ENCODE results near the gene NFIX. TPM values are rescaled to one million over a fixed set of nuclear protein-coding genes. Genes with fewer than 3 reads are reported as not detected.

NFIX gene
- total and polyA plus RNA-seq, 2 donors (not counting 1 experiment from before 2014, with no cell fraction given) = 0.69 to 5.6 TPM

- Histone ChIP-seq H3K36me3 (replicated peaks in 1 of 2; ENCODE audit: control extremely low read depth in 1 of 2, control insufficient read depth in 1 of 2, extremely low read depth in 1 of 2, insufficient read depth in 2 of 2, low read length in 1 of 2) (no peaks in the 10 kb centered on the region), H4K20me1 (ENCODE audit: control insufficient read depth, insufficient read depth, low read length, poor library complexity, severe bottlenecking) (peaks cover 7% of the 10 kb centered on the region), H2AFZ (ENCODE audit: insufficient read depth, low read depth, low read length, poor library complexity, severe bottlenecking) (no peak overlapping the region), H3K27ac (ENCODE audit: low read length in 2 of 2) (no peak overlapping the region), H3K27me3 (replicated peaks in 1 of 4; ENCODE audit: control extremely low read depth in 1 of 4, control insufficient read depth in 3 of 4, insufficient read depth in 4 of 4, low read length in 3 of 4) (no peaks in the 10 kb centered on the region), H3K9me3 (ENCODE audit: control extremely low read depth in 1 of 3, control insufficient read depth in 2 of 3, insufficient read depth in 1 of 3, low read length in 2 of 3) (no peaks in the 10 kb centered on the region), H3K4me3 (ENCODE audit: control extremely low read depth in 1 of 5, extremely low read depth in 1 of 5, insufficient read depth in 1 of 5, low read depth in 2 of 5, low read length in 4 of 5) (no peak overlapping the region), H3K9ac (ENCODE audit: low read length) (no peak overlapping the region), H3K4me1 (ENCODE audit: control insufficient read depth in 2 of 2, insufficient read depth in 2 of 2, low read length in 2 of 2) (peaks cover 11 to 21% of the 10 kb centered on the region in 2 donors), H3K79me2 (ENCODE audit: control insufficient read depth, insufficient read depth, low read length) (no peaks in the 10 kb centered on the region), H3K4me2 (replicated peaks; ENCODE audit: low read depth, low read length, poor library complexity, severe bottlenecking) (no peak overlapping the region)
- WGBS (ENCODE audit: insufficient coverage) = 92% methylated on average over 10 of the region's 10 CpGs
- TF ChIP-seq CTCF (IDR thresholded peaks at IDR 0.05) = no peak
- TF ChIP-seq EZH2 (IDR thresholded peaks at IDR 0.05; ENCODE audit: borderline replicate concordance, insufficient read depth, low read depth, low read length, poor library complexity, severe bottlenecking) = no peak
- no peak for ATAC-seq (ENCODE audit: low read depth)
- ChIA-PET CTCF (interaction anchor here (1.6 to 8.2 kb wide), 3 partner anchors 29 to 125 kb away, joined by 5 to 285 read pairs (median 71); no protein-coding TSS in a partner anchor), POLR2A (no interaction called here)
- no peaks in the 10 kb centered on the region for H3K9me3 Mint-ChIP-seq (ENCODE audit: insufficient read depth)
- H3K27ac Mint-ChIP-seq = no peak overlapping the region
- no peak overlapping the region for H3K4me3 Mint-ChIP-seq
- DNase-seq = no peak
- peaks cover 12% of the 10 kb centered on the region for H3K4me1 Mint-ChIP-seq
- intact Hi-C loops (cut with micrococcal nuclease) = loop anchor here (5.0 kb wide), 1 partner anchor 58 kb away; no protein-coding TSS in a partner anchor
- H3K27me3 Mint-ChIP-seq = no peaks in the 10 kb centered on the region
These were observed 95.4 kb downstream of the NFIX start for GRCh38 chr19:13090511-13091231.
